Dedifferentiated amniotic fluid mesenchymal stem cell (primary cell): ENCODE results near the gene ZXDC.

Experiments used
- DNase-seq: peaks from one replicate; pipeline ENCODE4 v3.0.0-alpha.2; 2016; ENCODE audit errors: extremely low spot score

ZXDC gene

GRCh38 chr3:126475413-126476114 is at the start of gene ZXDC:
ZXDC (minus strand) TSS chr3:126475891; CDS start chr3:126475865, 26 bp downstream.
- DNase-seq: peak; percentile 80

- no peak for DNase-seq
Observed at GRCh38 chr3:126525091-126525852, 49.6 kb upstream of the ZXDC start.

- no peak for DNase-seq
Observed at GRCh38 chr3:126524429-126524988, 48.8 kb upstream of the ZXDC start.

- DNase-seq: no peak
Observed at GRCh38 chr3:126523745-126524428, 48.2 kb upstream of the ZXDC start, which contains the start of gene CHST13. CHST13 (plus strand) TSS chr3:126524155; CDS start chr3:126524333, 178 bp downstream.

- peak; percentile 64 for DNase-seq
Observed at GRCh38 chr3:126522363-126522788, 46.7 kb upstream of the ZXDC start.

GRCh38 chr3:126521122-126521891 is 45.6 kb upstream of the ZXDC start:
- no peak for DNase-seq

- no peak for DNase-seq
Observed at GRCh38 chr3:126519506-126520455, 44.1 kb upstream of the ZXDC start.

GRCh38 chr3:126518779-126519177 is 43.1 kb upstream of the ZXDC start:
- no peak for DNase-seq

- DNase-seq: no peak
Observed at GRCh38 chr3:126517986-126518778, 42.5 kb upstream of the ZXDC start.

GRCh38 chr3:126517291-126517951 is 41.7 kb upstream of the ZXDC start, which contains the start of gene UROC1:
UROC1 (minus strand) TSS chr3:126517773; CDS start chr3:126517719, 54 bp downstream.
- no peak for DNase-seq

GRCh38 chr3:126516936-126517290 is 41.2 kb upstream of the ZXDC start:
- DNase-seq: no peak

GRCh38 chr3:126516152-126516935 is 40.7 kb upstream of the ZXDC start:
- DNase-seq: no peak

- no peak for DNase-seq
Observed at GRCh38 chr3:126515066-126515706, 39.5 kb upstream of the ZXDC start.

GRCh38 chr3:126514161-126514560 is 38.5 kb upstream of the ZXDC start:
- DNase-seq: no peak

GRCh38 chr3:126512916-126513650 is 37.4 kb upstream of the ZXDC start:
- DNase-seq: no peak

- no peak for DNase-seq
Observed at GRCh38 chr3:126512026-126512425, 36.3 kb upstream of the ZXDC start.

- no peak for DNase-seq
Observed at GRCh38 chr3:126511291-126511690, 35.6 kb upstream of the ZXDC start.
